Keratinocyte (primary cell): ENCODE measurements around the gene KIF21B. TPM values are rescaled to one million over a fixed set of nuclear protein-coding genes. Genes with fewer than 3 reads are reported as not detected.
"Not testable (repeated sequence)": the region's sequence is repeated elsewhere in the genome, so short reads cannot be mapped to it uniquely, and the experiment has no call there.

Experiments
- DNase-seq: peaks from one replicate; pipeline ENCODE4 v3.0.0-alpha.2; 2011; ENCODE audit warnings: low read depth, missing footprints, low spot score
- FAIRE-seq: peaks from 2 replicates; lab custom pipeline; 2011; peaks lifted over from hg19 to GRCh38; lab: Jason Lieb, UNC
- H2AFZ ChIP-seq: 2 replicates; pipeline ENCODE4 v1.6.0; 2012; ENCODE audit warnings: low read length, control low read depth, inconsistent platforms; ENCODE audit not compliant: control insufficient read depth
- H3K27ac ChIP-seq: 2 replicates; pipeline ENCODE4 v1.5.1; 2011; ENCODE audit warnings: low read length; ENCODE audit not compliant: control insufficient read depth, insufficient read depth
- H3K27me3 ChIP-seq: 3 replicates; pipeline ENCODE4 v1.6.0; 2011; ENCODE audit warnings: low read length; ENCODE audit not compliant: control insufficient read depth, insufficient read depth; ENCODE audit errors: extremely low read depth
- H3K36me3 ChIP-seq, 2 experiments: 2 replicates in 1 of 2; 3 replicates in 1 of 2; pipeline ENCODE4 v1.5.1; 2011; ENCODE audit warnings: low read length in 2 of 2, mild to moderate bottlenecking in 1 of 2; ENCODE audit not compliant: control insufficient read depth in 2 of 2, insufficient read depth in 2 of 2; ENCODE audit errors: extremely low read depth in 1 of 2
- H3K4me1 ChIP-seq: 3 replicates; pipeline ENCODE4 v1.5.1; 2011; ENCODE audit warnings: low read length; ENCODE audit not compliant: control insufficient read depth, insufficient read depth; ENCODE audit errors: extremely low read depth
- H3K4me2 ChIP-seq: 3 replicates; pipeline ENCODE4 v1.6.0; 2011; ENCODE audit warnings: low read depth, low read length; ENCODE audit not compliant: control insufficient read depth, insufficient read depth; ENCODE audit errors: extremely low read depth
- H3K4me3 ChIP-seq, 3 experiments: fragments of 200-600 bp in 1 of 3; sonication (generic) in 1 of 3; 2 replicates in 2 of 3; 3 replicates in 1 of 3; pipeline ENCODE4 v1.5.1; 2011 to 2016; ENCODE audit warnings: low read length in 3 of 3, mild to moderate bottlenecking in 3 of 3, control low read depth in 2 of 3, inconsistent platforms in 1 of 3, low read depth in 1 of 3, mixed read lengths in 1 of 3, mixed run types in 1 of 3, moderate library complexity in 1 of 3; ENCODE audit not compliant: control insufficient read depth in 2 of 3, insufficient read depth in 2 of 3; ENCODE audit errors: extremely low read depth in 1 of 3
- H3K79me2 ChIP-seq: 2 replicates; pipeline ENCODE4 v1.6.0; 2012; ENCODE audit warnings: low read length; ENCODE audit not compliant: control insufficient read depth, insufficient read depth
- H3K9ac ChIP-seq: 3 replicates; pipeline ENCODE4 v1.6.0; 2011; ENCODE audit warnings: low read length; ENCODE audit not compliant: control insufficient read depth, insufficient read depth; ENCODE audit errors: extremely low read depth
- H3K9me1 ChIP-seq: 3 replicates; pipeline ENCODE4 v1.6.0; 2011; ENCODE audit warnings: low read length; ENCODE audit not compliant: control insufficient read depth, insufficient read depth; ENCODE audit errors: extremely low read depth
- H3K9me3 ChIP-seq: 2 replicates; pipeline ENCODE4 v1.5.1; 2012; ENCODE audit warnings: low read depth, low read length; ENCODE audit not compliant: control insufficient read depth
- H4K20me1 ChIP-seq: 3 replicates; pipeline ENCODE4 v1.6.0; 2011; ENCODE audit warnings: low read length; ENCODE audit not compliant: control insufficient read depth, insufficient read depth; ENCODE audit errors: extremely low read depth
- EZH2 ChIP-seq: IDR thresholded peaks from one replicate; pipeline ENCODE4 v1.6.1; 2012; ENCODE audit warnings: inconsistent platforms, mild to moderate bottlenecking, low read length, moderate library complexity
- dilution Hi-C: fragments of 300-500 bp; cut with MboI; formaldehyde crosslinking; loops from one replicate; pipeline ENCODE4 v1.7.0; 2020; ENCODE audit warnings: low sequenced_read_pairs; ENCODE audit not compliant: extremely low pct_ligation_motif_present
- polyA plus RNA-seq, 5 experiments: library from polyadenylated mRNA; depleted of rRNA in 3 of 5; stranded (reverse) in 3 of 5; stranded (forward) in 1 of 5; unstranded in 1 of 5; fragments of >200 nt; gene quantifications; 1 replicate in 1 of 5; 2 replicates in 3 of 5; 3 replicates in 1 of 5; pipeline versions ENCODE4 v1.2.1 to v1.2.3, GENCODE V29; 2011 to 2012; ENCODE audit warnings: missing spikeins in 2 of 5, low read depth in 1 of 5, low replicate concordance in 1 of 5
- TF ChIP-seq, protein P1 (sequence below), 3 experiments: IDR thresholded peaks in 1 of 3; conservative IDR thresholded peaks in 1 of 3; optimal IDR thresholded peaks in 1 of 3; 2 replicates in 2 of 3; 3 replicates in 1 of 3; pipeline versions ENCODE3 to v1.5.1; 2011; ENCODE audit warnings: low read length in 3 of 3, mild to moderate bottlenecking in 3 of 3, moderate library complexity in 2 of 3, control low read depth in 1 of 3, inconsistent platforms in 1 of 3; ENCODE audit not compliant: insufficient read depth in 2 of 3; ENCODE audit errors: extremely low read depth in 1 of 3

The KIF21B gene
- polyA plus RNA-seq, 1 donor (not counting 4 experiments of a cell fraction or from before 2014, with no cell fraction given), result 0.17 TPM

- dilution Hi-C loops, result no loop called here
- Histone ChIP-seq H3K4me1 (peaks cover 12% of the 10 kb centered on the region), H3K27ac (no peak overlapping the region), H3K79me2 (no peaks in the 10 kb centered on the region), H3K4me2 (no peak overlapping the region), H2AFZ (no peak overlapping the region), H3K9me3 (no peaks in the 10 kb centered on the region), H3K27me3 (no peaks in the 10 kb centered on the region), H3K9me1 (no peaks in the 10 kb centered on the region), H3K36me3 (no peaks in the 10 kb centered on the region), H3K4me3 (no peak overlapping the region), H4K20me1 (no peaks in the 10 kb centered on the region), H3K9ac (no peak overlapping the region)
- no peak for FAIRE-seq
- DNase-seq, result no peak
- TF ChIP-seq EZH2, result no peak
- TF ChIP-seq, protein P1, sequence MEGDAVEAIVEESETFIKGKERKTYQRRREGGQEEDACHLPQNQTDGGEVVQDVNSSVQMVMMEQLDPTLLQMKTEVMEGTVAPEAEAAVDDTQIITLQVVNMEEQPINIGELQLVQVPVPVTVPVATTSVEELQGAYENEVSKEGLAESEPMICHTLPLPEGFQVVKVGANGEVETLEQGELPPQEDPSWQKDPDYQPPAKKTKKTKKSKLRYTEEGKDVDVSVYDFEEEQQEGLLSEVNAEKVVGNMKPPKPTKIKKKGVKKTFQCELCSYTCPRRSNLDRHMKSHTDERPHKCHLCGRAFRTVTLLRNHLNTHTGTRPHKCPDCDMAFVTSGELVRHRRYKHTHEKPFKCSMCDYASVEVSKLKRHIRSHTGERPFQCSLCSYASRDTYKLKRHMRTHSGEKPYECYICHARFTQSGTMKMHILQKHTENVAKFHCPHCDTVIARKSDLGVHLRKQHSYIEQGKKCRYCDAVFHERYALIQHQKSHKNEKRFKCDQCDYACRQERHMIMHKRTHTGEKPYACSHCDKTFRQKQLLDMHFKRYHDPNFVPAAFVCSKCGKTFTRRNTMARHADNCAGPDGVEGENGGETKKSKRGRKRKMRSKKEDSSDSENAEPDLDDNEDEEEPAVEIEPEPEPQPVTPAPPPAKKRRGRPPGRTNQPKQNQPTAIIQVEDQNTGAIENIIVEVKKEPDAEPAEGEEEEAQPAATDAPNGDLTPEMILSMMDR (optimal IDR thresholded peaks at IDR 0.05 in 1 of 3, IDR thresholded peaks at IDR 0.05 in 1 of 3, conservative IDR thresholded peaks at IDR 0.05 in 1 of 3; ENCODE audit: extremely low read depth in 1 of 3, insufficient read depth in 2 of 3, low read length in 3 of 3), result no peak
Observed at GRCh38 chr1:200966934-200967333, 56.6 kb downstream of the KIF21B start.

- DNase-seq (no peak), FAIRE-seq (no peak)
- Histone ChIP-seq H3K27ac (no peak overlapping the region), H3K27me3 (no peaks in the 10 kb centered on the region), H3K9me1 (no peaks in the 10 kb centered on the region), H3K4me2 (no peak overlapping the region), H4K20me1 (no peaks in the 10 kb centered on the region), H3K9me3 (no peaks in the 10 kb centered on the region), H3K4me1 (peaks cover 12% of the 10 kb centered on the region), H3K79me2 (no peaks in the 10 kb centered on the region), H3K9ac (no peak overlapping the region), H3K36me3 (no peaks in the 10 kb centered on the region), H2AFZ (no peak overlapping the region), H3K4me3 (no peak overlapping the region)
- dilution Hi-C loops, result no loop called here
- TF ChIP-seq EZH2, result no peak
- TF ChIP-seq, protein P1 (optimal IDR thresholded peaks at IDR 0.05 in 1 of 3, IDR thresholded peaks at IDR 0.05 in 1 of 3, conservative IDR thresholded peaks at IDR 0.05 in 1 of 3; ENCODE audit: extremely low read depth in 1 of 3, insufficient read depth in 2 of 3, low read length in 3 of 3), result no peak
Observed at GRCh38 chr1:200965111-200965805, 58.3 kb downstream of the KIF21B start.

- H3K4me3 ChIP-seq, dilution Hi-C loops, H3K27me3 ChIP-seq, H3K9ac ChIP-seq, H3K9me3 ChIP-seq, H2AFZ ChIP-seq, H3K4me2 ChIP-seq, H3K27ac ChIP-seq, DNase-seq, H3K9me1 ChIP-seq, FAIRE-seq, H3K36me3 ChIP-seq, H4K20me1 ChIP-seq, H3K79me2 ChIP-seq: not testable (repeated sequence)
- H3K4me1 ChIP-seq, result peaks cover 12% of the 10 kb centered on the region
Observed at GRCh38 chr1:200963888-200964287, 59.6 kb downstream of the KIF21B start.
